Prostate gland (tissue), 2 donors: ENCODE data around the gene CDH8. TPM values are rescaled to one million over a fixed set of nuclear protein-coding genes. Genes with fewer than 3 reads are reported as not detected.

ENCODE experiments used
- DNase-seq: peaks from one replicate; pipeline ENCODE4 v3.0.0-alpha.2; 2019; ENCODE audit warnings: low spot score
- H3K27ac ChIP-seq, 2 donors: fragments of 200-600 bp; sonication (generic); 2 replicates each; pipeline ENCODE4 v1.5.1; 2017 to 2019
- H3K27me3 ChIP-seq: fragments of 200-600 bp; sonication (generic); replicated peaks from 2 replicates; pipeline ENCODE4 v1.5.1; 2019; ENCODE audit not compliant: insufficient read depth
- H3K36me3 ChIP-seq, 2 donors: fragments of 200-600 bp; sonication (generic); 1 replicate in 1 of 2; 2 replicates in 1 of 2; pipeline versions ENCODE4 v1.5.1 to v1.8.1; 2017 to 2019
- H3K4me1 ChIP-seq: fragments of 200-600 bp; sonication (generic); replicated peaks from 2 replicates; pipeline ENCODE4 v1.5.1; 2019
- H3K4me3 ChIP-seq, 2 donors: fragments of 200-600 bp; sonication (generic); 2 replicates each; pipeline ENCODE4 v1.5.1; 2017 to 2019
- H3K9me3 ChIP-seq: fragments of 200-600 bp; sonication (generic); 2 replicates; pipeline ENCODE4 v1.5.1; 2017
- POLR2A ChIP-seq: fragments of 450-650 bp; IDR thresholded peaks from one replicate; pipeline ENCODE4 v1.6.1; 2016; ENCODE audit warnings: antibody characterized with exemption, mild to moderate bottlenecking
- POLR2AphosphoS5 ChIP-seq: sonication (generic); formaldehyde crosslinking; IDR thresholded peaks from one replicate; pipeline ENCODE4 v1.6.1; 2017; ENCODE audit warnings: antibody characterized with exemption
- WGBS: methylation state at CpG from one replicate; pipeline ENCODE4 v1.1.5; 2018; 5-methylcytosine and 5-hydroxymethylcytosine counted together
- intact Hi-C: fragments of 100-400 bp; cut with DNase I; formaldehyde crosslinking; loops from one replicate; pipeline ENCODE4 v1.14.2; 2022
- total RNA-seq, 2 donors: library from RNA; depleted of rRNA; stranded (reverse); fragments of >200 nt; gene quantifications; one replicate each; pipeline ENCODE4 v1.1.0, GENCODE V29; 2016
- TF ChIP-seq, protein P1 (sequence below), 4 experiments: fragments of 200-600 bp in 2 of 4; fragments of 450-650 bp in 2 of 4; sonication (generic) in 2 of 4; IDR thresholded peaks; 1 replicate in 3 of 4; 2 replicates in 1 of 4; pipeline ENCODE4 v1.5.1; 2016 to 2019; ENCODE audit warnings: antibody characterized with exemption in 4 of 4, mild to moderate bottlenecking in 2 of 4, moderate library complexity in 2 of 4

Gene CDH8
- total RNA-seq, 2 donors from 2014 or later: 1.0 to 3.1 TPM

GRCh38 chr16:61897657-61898056 is 138.6 kb downstream of the CDH8 start:
- no peak for DNase-seq
- no peaks in the 10 kb centered on the region for H3K36me3 ChIP-seq
- H3K4me1 ChIP-seq: no peaks in the 10 kb centered on the region
- H3K4me3 ChIP-seq: no peak overlapping the region
- H3K27ac ChIP-seq: no peak overlapping the region
- TF ChIP-seq POLR2A: no peak
- TF ChIP-seq, protein P1, sequence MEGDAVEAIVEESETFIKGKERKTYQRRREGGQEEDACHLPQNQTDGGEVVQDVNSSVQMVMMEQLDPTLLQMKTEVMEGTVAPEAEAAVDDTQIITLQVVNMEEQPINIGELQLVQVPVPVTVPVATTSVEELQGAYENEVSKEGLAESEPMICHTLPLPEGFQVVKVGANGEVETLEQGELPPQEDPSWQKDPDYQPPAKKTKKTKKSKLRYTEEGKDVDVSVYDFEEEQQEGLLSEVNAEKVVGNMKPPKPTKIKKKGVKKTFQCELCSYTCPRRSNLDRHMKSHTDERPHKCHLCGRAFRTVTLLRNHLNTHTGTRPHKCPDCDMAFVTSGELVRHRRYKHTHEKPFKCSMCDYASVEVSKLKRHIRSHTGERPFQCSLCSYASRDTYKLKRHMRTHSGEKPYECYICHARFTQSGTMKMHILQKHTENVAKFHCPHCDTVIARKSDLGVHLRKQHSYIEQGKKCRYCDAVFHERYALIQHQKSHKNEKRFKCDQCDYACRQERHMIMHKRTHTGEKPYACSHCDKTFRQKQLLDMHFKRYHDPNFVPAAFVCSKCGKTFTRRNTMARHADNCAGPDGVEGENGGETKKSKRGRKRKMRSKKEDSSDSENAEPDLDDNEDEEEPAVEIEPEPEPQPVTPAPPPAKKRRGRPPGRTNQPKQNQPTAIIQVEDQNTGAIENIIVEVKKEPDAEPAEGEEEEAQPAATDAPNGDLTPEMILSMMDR (IDR thresholded peaks at IDR 0.05): no peak
- TF ChIP-seq POLR2AphosphoS5: no peak
- intact Hi-C loops: no loop called here
- 82% methylated on average over 3 of the region's 3 CpGs for WGBS
- no peaks in the 10 kb centered on the region for H3K27me3 ChIP-seq
- no peaks in the 10 kb centered on the region for H3K9me3 ChIP-seq

DNA sequence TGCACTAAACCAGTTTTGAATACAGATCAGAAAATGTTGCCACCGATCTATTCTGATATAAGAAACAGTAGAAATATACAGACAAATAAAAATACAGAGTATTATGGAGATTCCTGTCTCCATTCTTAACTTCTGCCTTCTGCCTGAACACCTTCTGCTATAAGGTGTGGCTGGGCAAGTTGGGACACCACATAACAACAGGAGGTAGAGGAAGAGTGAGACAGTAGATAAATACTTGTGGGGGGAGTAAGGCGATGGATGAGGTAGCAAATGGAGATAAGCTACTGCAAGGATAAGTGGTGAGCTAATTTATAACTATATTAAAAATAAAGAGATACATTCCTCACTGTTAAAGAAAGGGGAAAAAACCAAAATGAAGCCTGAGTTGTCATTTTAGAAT is 143.7 kb downstream of the CDH8 start:
- intact Hi-C loops: no loop called here
- H3K4me1 ChIP-seq: no peaks in the 10 kb centered on the region
- no peak for TF ChIP-seq POLR2AphosphoS5
- TF ChIP-seq, protein P1 (IDR thresholded peaks at IDR 0.05): no peak
- TF ChIP-seq POLR2A: no peak
- H3K4me3 ChIP-seq: no peak overlapping the region
- H3K9me3 ChIP-seq: no peaks in the 10 kb centered on the region
- 48% methylated on average over 2 of the region's 2 CpGs for WGBS
- no peaks in the 10 kb centered on the region for H3K36me3 ChIP-seq
- H3K27ac ChIP-seq: no peak overlapping the region
- DNase-seq: no peak
- H3K27me3 ChIP-seq: no peaks in the 10 kb centered on the region

DNA sequence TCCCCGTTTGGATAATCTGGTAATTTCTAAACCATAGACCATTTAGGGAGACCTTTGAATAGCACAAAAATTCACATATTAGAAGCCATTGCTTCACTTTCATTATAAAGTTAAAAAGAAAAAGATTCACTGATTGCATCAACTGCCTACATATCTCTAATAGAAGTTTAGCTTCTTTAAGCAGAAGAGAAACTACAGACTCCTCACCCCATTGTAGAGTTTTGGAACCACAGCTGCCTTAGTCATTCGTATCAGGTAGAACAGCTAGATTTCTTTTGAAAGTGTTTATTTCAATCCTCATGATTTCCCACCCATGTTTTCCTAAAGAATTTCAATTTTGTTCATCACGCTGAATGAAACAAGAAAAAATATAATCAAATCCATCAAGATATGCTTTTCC is 144.8 kb downstream of the CDH8 start:
- 76% methylated on average over 3 of the region's 3 CpGs for WGBS
- no peaks in the 10 kb centered on the region for H3K36me3 ChIP-seq
- H3K4me3 ChIP-seq: no peak overlapping the region
- no peaks in the 10 kb centered on the region for H3K27me3 ChIP-seq
- H3K9me3 ChIP-seq: no peaks in the 10 kb centered on the region
- no peak for DNase-seq
- H3K27ac ChIP-seq: no peak overlapping the region
- no peak for TF ChIP-seq POLR2A
- TF ChIP-seq, protein P1 (IDR thresholded peaks at IDR 0.05): no peak
- intact Hi-C loops: no loop called here
- H3K4me1 ChIP-seq: no peaks in the 10 kb centered on the region

DNA sequence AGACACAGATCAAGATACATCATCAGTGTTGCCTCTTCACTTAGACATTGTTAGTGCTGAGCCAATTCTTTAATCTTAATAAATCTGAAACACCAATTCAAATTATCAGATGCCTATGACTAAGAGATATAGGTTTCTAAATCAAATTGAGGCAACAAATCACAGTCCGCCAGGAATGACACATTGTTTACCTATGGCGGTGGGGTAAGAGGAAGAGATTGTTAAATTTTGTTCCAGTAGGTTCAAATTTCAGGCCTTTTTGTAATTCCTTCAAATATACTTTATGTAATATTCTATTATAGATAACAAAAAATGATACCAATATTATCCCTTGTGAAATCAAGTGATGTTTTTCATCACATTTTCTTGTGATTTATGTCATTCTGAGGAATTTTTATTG is 145.9 kb downstream of the CDH8 start:
- WGBS: 80% methylated on average over 2 of the region's 2 CpGs
- DNase-seq: no peak
- no peak overlapping the region for H3K4me3 ChIP-seq
- intact Hi-C loops: no loop called here
- TF ChIP-seq POLR2A: no peak
- TF ChIP-seq POLR2AphosphoS5: no peak
- TF ChIP-seq, protein P1 (IDR thresholded peaks at IDR 0.05): no peak
- H3K27ac ChIP-seq: no peak overlapping the region
- H3K36me3 ChIP-seq: no peaks in the 10 kb centered on the region
- no peaks in the 10 kb centered on the region for H3K4me1 ChIP-seq
- H3K27me3 ChIP-seq: no peaks in the 10 kb centered on the region
- H3K9me3 ChIP-seq: no peaks in the 10 kb centered on the region

DNA sequence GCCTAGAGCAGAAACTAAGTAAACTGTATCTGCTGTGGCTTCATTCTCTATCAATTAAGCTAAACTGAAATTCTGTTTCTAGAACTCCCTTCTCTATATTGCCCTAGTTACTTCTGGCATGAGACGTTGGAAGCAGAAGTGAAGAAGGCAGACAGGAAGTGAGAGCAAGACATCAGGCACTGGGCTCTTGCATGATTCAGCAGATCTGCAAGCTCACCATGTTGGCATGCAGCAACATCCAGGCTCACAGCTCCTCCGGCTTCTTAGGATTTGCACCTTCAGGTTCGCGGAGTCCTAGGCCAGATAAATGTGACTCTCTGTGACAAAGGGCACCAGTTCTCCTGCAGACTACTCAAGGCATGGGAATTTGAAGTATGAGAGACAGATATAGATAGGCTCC is 148.3 kb downstream of the CDH8 start:
- Histone ChIP-seq H3K4me1 (no peaks in the 10 kb centered on the region), H3K27ac (no peak overlapping the region), H3K36me3 (no peaks in the 10 kb centered on the region), H3K4me3 (no peak overlapping the region), H3K27me3 (no peaks in the 10 kb centered on the region), H3K9me3 (no peaks in the 10 kb centered on the region)
- 83% methylated on average over 4 of the region's 4 CpGs for WGBS
- DNase-seq: no peak
- TF ChIP-seq, protein P1 (IDR thresholded peaks at IDR 0.05): no peak
- TF ChIP-seq POLR2A: no peak
- TF ChIP-seq POLR2AphosphoS5: no peak
- intact Hi-C loops: no loop called here
